HG03378 (cell line): ENCODE results near the gene ARHGEF7.
A peak's percentile ranks its signal among the peaks of the same experiment; 100 is the strongest.
"Not testable (repeated sequence)": the region's sequence is repeated elsewhere in the genome, so short reads cannot be mapped to it uniquely, and the experiment has no call there.

Experiments
- ATAC-seq: cut with Tn5 transposase; IDR thresholded peaks from one replicate; pipeline ENCODE4 v1.9.1; 2021; ENCODE audit warnings: mild to moderate bottlenecking, moderate library complexity; ENCODE audit not compliant: unreplicated experiment

ARHGEF7 gene

GRCh38 chr13:111194651-111195050 is 79.5 kb downstream of the ARHGEF7 start:
- ATAC-seq, result not testable (repeated sequence)

- ATAC-seq, result not testable (repeated sequence)
Observed at GRCh38 chr13:111198732-111199378, 83.7 kb downstream of the ARHGEF7 start.

GRCh38 chr13:111201304-111201940 is 86.3 kb downstream of the ARHGEF7 start:
- no peak for ATAC-seq

- no peak for ATAC-seq
Observed at GRCh38 chr13:111202156-111202621, 87.1 kb downstream of the ARHGEF7 start.

GRCh38 chr13:111202745-111203144 is 87.6 kb downstream of the ARHGEF7 start:
- peak; percentile 86 for ATAC-seq

GRCh38 chr13:111203736-111204389 is 88.8 kb downstream of the ARHGEF7 start:
- ATAC-seq, result no peak

- no peak for ATAC-seq
Observed at GRCh38 chr13:111204438-111205177, 89.5 kb downstream of the ARHGEF7 start.

- no peak for ATAC-seq
Observed at GRCh38 chr13:111206148-111206547, 91.0 kb downstream of the ARHGEF7 start.

- ATAC-seq, result no peak
Observed at GRCh38 chr13:111209613-111210012, 94.5 kb downstream of the ARHGEF7 start.

- no peak for ATAC-seq
Observed at GRCh38 chr13:111210091-111210490, 95.0 kb downstream of the ARHGEF7 start.

GRCh38 chr13:111210544-111211469 is 95.7 kb downstream of the ARHGEF7 start:
- no peak for ATAC-seq

GRCh38 chr13:111211789-111212516 is 96.8 kb downstream of the ARHGEF7 start:
- no peak for ATAC-seq

GRCh38 chr13:111212517-111212873 is 97.4 kb downstream of the ARHGEF7 start:
- no peak for ATAC-seq

- ATAC-seq, result no peak
Observed at GRCh38 chr13:111213964-111214726, 99.0 kb downstream of the ARHGEF7 start.

GRCh38 chr13:111215081-111216047 is 100.3 kb downstream of the ARHGEF7 start:
- no peak for ATAC-seq

GRCh38 chr13:111216166-111216960 is 101.3 kb downstream of the ARHGEF7 start:
- ATAC-seq, result no peak

- ATAC-seq, result no peak
Observed at GRCh38 chr13:111217641-111218040, 102.5 kb downstream of the ARHGEF7 start.
